Ammon's horn (tissue), 1 donor: ENCODE data around the gene CHSY3.

Source experiments
- DNase-seq: peaks from one replicate; pipeline ENCODE4 v3.0.0-alpha.2; 2016; ENCODE audit warnings: low spot score

CHSY3 gene

GRCh38 chr5:129904102-129904666 is at the start of gene CHSY3:
Gene CHSY3, plus strand, starts transcription at chr5:129904465.
- DNase-seq, result peak; percentile 95

- DNase-seq, result no peak
Measured at GRCh38 chr5:129856325-129856724, 47.9 kb upstream of the CHSY3 start.

GRCh38 chr5:129857116-129857515 is 47.1 kb upstream of the CHSY3 start:
- DNase-seq, result no peak

GRCh38 chr5:129858131-129858675 is 46.1 kb upstream of the CHSY3 start:
- no peak for DNase-seq

- DNase-seq, result no peak
Measured at GRCh38 chr5:129884322-129884721, 19.9 kb upstream of the CHSY3 start.

GRCh38 chr5:129899454-129899853 is 4.8 kb upstream of the CHSY3 start:
- no peak for DNase-seq

- no peak for DNase-seq
Measured at GRCh38 chr5:129902816-129903215, 1.4 kb upstream of the CHSY3 start.

GRCh38 chr5:129903466-129904101 is 681 bp upstream of the CHSY3 start:
- DNase-seq, result no peak

GRCh38 chr5:129904667-129905472 is 605 bp downstream of the CHSY3 start:
- DNase-seq, result no peak

GRCh38 chr5:129905473-129906176 is 1.4 kb downstream of the CHSY3 start:
- peak; percentile 47 for DNase-seq

GRCh38 chr5:129906177-129906887 is 2.1 kb downstream of the CHSY3 start:
- DNase-seq, result peak; percentile 69

- DNase-seq, result no peak
Measured at GRCh38 chr5:129909225-129909624, 5.0 kb downstream of the CHSY3 start.

- DNase-seq, result peak; percentile 48
Measured at GRCh38 chr5:129912601-129913255, 8.5 kb downstream of the CHSY3 start.

GRCh38 chr5:129915415-129915814 is 11.2 kb downstream of the CHSY3 start:
- DNase-seq, result no peak

GRCh38 chr5:129917224-129917623 is 13.0 kb downstream of the CHSY3 start:
- DNase-seq, result no peak

GRCh38 chr5:129921204-129921603 is 16.9 kb downstream of the CHSY3 start:
- no peak for DNase-seq

GRCh38 chr5:129930221-129930620 is 26.0 kb downstream of the CHSY3 start:
- DNase-seq, result no peak

GRCh38 chr5:129935626-129936025 is 31.4 kb downstream of the CHSY3 start:
- no peak for DNase-seq

- no peak for DNase-seq
Measured at GRCh38 chr5:129938077-129938476, 33.8 kb downstream of the CHSY3 start.

GRCh38 chr5:129943936-129944335 is 39.7 kb downstream of the CHSY3 start:
- no peak for DNase-seq

GRCh38 chr5:129945028-129945427 is 40.8 kb downstream of the CHSY3 start:
- DNase-seq, result no peak
